Measurements from ENCODE around the gene CLPTM1L.

CLPTM1L gene

DNA sequence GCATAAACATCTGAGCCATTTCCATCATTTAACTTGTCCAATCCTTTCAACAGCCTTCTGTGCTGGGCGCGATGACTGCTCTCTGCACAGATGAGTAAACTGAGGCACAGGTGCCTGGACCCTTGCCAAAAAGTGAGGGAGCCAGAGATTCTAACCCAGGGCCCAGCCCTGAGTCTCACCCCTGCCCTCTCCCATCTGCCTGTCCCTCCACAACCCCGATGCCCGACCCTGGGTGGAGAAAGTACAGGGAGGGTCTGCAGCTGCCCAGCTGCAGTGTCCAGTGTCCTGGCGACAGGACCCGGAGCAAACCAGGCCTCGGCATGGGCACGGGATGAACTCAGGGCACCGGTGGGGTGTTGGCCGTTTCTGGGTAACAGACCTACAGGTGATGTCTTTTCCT is 39.6 kb upstream of the CLPTM1L start:
- FAIRE-seq (no peak), DNase-seq (ENCODE audit: insufficient read length, low spot score) (no peak)
- TF ChIP-seq, protein P1, sequence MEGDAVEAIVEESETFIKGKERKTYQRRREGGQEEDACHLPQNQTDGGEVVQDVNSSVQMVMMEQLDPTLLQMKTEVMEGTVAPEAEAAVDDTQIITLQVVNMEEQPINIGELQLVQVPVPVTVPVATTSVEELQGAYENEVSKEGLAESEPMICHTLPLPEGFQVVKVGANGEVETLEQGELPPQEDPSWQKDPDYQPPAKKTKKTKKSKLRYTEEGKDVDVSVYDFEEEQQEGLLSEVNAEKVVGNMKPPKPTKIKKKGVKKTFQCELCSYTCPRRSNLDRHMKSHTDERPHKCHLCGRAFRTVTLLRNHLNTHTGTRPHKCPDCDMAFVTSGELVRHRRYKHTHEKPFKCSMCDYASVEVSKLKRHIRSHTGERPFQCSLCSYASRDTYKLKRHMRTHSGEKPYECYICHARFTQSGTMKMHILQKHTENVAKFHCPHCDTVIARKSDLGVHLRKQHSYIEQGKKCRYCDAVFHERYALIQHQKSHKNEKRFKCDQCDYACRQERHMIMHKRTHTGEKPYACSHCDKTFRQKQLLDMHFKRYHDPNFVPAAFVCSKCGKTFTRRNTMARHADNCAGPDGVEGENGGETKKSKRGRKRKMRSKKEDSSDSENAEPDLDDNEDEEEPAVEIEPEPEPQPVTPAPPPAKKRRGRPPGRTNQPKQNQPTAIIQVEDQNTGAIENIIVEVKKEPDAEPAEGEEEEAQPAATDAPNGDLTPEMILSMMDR (IDR thresholded peaks at IDR 0.05; ENCODE audit: insufficient read depth, missing control alignments): no peak

DNA sequence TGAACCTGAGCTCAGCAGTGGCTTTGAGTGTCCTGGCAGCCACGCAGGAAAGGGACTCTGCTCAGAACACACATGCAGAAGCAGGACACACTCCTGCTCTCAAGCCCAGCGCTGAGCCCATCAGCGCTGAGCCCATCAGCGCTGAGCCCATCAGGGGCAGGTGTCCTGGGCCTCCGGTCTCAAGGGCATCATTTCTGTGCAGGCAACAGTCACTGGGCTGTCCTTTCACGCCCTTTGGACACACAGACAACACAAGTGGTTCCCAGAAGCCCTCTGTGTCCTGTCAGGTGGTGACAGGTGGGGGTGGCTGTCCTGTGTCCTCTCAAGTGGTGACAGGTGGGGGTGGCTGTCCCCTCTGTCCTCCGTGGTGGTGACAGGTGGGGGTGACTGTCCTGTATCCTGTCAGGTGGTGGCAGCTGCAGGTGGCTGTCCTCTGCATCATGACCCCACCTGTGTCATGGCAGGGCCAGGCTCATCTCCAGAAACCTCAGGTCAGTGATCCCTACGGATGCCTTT is 39.0 kb upstream of the CLPTM1L start:
- TF ChIP-seq, protein P1 (IDR thresholded peaks at IDR 0.05; ENCODE audit: insufficient read depth, missing control alignments): no peak
- FAIRE-seq: no peak
- DNase-seq (ENCODE audit: insufficient read length, low spot score): no peak

DNA sequence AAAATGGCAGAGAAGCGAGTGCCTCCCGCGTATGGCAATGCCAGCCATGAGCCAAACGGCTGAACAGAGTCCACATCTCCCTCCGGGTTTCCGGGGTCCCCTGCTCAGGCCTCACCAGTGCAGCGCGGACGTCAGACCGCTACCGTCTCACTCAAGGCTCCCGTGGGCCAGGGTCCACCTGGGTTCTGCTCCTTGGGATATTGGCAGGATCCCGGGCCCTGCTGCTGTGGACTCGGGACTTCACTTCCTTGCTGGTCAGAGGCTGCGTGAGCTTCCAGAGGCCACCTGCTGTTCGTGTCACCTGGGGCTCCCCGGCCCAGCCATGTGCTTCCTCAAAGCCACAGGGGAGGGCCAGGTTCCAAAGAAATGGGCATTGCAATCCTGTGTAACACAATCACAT is 38.4 kb upstream of the CLPTM1L start:
- DNase-seq (ENCODE audit: insufficient read length, low spot score): no peak
- TF ChIP-seq, protein P1 (IDR thresholded peaks at IDR 0.05; ENCODE audit: insufficient read depth, missing control alignments): no peak
- FAIRE-seq: no peak

DNA sequence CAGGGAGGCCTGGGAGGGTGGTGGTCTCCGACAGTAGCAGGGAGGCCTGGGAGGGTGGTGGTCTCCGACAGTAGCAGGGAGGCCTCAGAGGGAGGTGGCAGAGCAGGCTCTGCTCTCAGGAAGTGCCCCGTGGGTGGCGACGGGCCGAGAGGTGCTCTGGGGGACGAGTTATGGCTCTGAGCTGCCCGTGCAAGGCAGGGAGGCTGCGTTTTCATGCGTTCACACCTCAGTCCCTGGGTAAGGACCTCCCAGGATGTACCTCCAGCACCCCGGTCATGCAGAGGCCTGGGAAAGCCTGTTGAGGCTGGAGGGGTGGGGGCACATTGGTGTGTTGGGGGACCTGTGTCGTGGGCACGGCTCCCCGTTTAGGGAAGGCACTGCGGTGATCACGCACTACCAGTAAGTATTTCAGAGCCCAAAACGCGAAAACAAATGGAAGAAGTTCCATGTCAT is 37.4 kb upstream of the CLPTM1L start:
- FAIRE-seq (no peak), DNase-seq (ENCODE audit: insufficient read length, low spot score) (no peak)
- TF ChIP-seq, protein P1 (IDR thresholded peaks at IDR 0.05; ENCODE audit: insufficient read depth, missing control alignments): no peak

DNA sequence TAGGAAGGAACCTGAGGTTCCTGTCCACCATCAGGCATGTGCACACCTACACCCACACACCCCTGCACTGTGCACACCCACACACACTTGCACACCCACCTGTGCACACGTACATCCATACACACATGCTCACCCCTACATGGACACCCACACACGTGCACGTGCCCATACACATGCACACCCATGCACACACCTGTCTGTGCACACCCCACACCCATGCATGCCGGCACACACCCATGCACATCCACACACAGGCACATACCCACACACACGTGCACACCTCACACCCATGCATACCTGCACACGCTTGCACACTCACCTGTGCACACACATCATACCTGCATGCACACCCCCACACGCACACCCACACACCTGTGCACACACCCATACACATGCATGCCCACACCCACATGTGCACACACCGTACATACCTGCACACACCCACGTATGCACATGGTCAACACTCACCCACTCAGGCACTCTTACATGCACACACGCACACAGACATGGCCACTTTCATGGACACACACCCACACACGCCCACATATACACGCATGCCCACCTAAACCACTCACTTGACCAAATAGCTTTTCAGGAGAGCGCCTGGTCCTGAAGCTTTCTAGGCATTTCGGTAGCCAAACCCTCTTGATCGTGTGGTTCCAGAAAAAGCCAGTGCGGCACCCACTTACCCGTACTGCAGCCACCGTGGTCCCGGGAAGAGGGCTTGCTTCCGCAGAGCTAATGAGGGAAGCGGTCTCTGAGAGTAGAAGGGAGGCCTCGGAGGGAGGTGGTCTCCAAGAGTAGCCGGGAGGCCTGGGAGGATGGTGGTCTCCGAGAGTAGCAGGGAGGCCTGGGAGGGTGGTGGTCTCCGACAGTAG is 36.7 kb upstream of the CLPTM1L start:
- TF ChIP-seq, protein P1 (IDR thresholded peaks at IDR 0.05; ENCODE audit: insufficient read depth, missing control alignments): no peak
- DNase-seq (ENCODE audit: insufficient read length, low spot score): no peak
- no peak for FAIRE-seq

DNA sequence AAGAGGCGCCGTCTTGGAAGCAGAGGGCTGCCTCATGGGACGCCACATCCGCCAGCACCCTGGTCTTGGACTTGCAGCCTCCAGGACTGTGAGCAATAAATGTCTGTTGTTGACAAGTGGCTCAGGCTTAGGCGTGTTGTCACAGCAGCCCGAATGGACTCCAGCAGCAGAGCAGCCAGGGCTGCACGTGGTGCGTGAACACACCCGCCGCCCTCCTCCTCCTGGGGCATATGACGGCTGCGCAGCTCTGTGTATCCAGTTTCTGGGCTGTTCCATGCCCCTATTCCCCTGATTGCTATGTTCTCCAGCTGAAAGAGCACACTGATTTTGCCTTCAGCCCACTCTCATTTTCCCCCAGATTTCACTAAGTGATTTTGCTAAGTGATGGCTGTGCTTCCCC is 36.0 kb upstream of the CLPTM1L start:
- DNase-seq (ENCODE audit: insufficient read length, low spot score): no peak
- TF ChIP-seq, protein P1 (IDR thresholded peaks at IDR 0.05; ENCODE audit: insufficient read depth, missing control alignments): no peak
- no peak for FAIRE-seq
